B cell (primary cell): Measurements from ENCODE around the gene RDH12. TPM values are rescaled to one million over a fixed set of nuclear protein-coding genes. Genes with fewer than 3 reads are reported as not detected.

Experiments used
- ATAC-seq: fragments of 200-7000 bp; cut with Tn5 transposase; one replicate; pipeline ENCODE4 v1.10.0; 2021; ENCODE audit warnings: low read depth, mild to moderate bottlenecking, moderate number of reproducible peaks, moderate library complexity
- CTCF ChIA-PET: fragments of 350-600 bp; sonication (Branson Sonifier 250); formaldehyde crosslinking; loops from one replicate; lab custom pipeline; 2021; ENCODE audit warnings: antibody characterized with exemption, inconsistent platforms; lab: Charles Lee
- POLR2A ChIA-PET: fragments of 350-600 bp; sonication (Branson Sonifier 250); formaldehyde crosslinking; loops from one replicate; lab custom pipeline; 2021; ENCODE audit warnings: antibody characterized with exemption; lab: Charles Lee
- DNase-seq: peaks from one replicate; pipeline ENCODE4 v3.0.0; 2013
- H2AFZ ChIP-seq: 2 replicates; pipeline ENCODE4 v1.6.1; 2012; ENCODE audit warnings: mild to moderate bottlenecking, low read depth, low read length; ENCODE audit not compliant: insufficient read depth, poor library complexity, severe bottlenecking
- H3K27ac ChIP-seq, 2 donors: 1 replicate in 1 of 2; 2 replicates in 1 of 2; pipeline ENCODE4 v1.5.1; 2012 to 2013; ENCODE audit warnings: low read length in 2 of 2, mild to moderate bottlenecking in 2 of 2, moderate library complexity in 1 of 2
- H3K27me3 ChIP-seq, 4 experiments: fragments of 200-600 bp in 1 of 4; sonication (generic) in 1 of 4; replicated peaks in 1 of 4; 1 replicate in 2 of 4; 2 replicates in 2 of 4; pipeline versions ENCODE4 v1.6.1 to v1.7.0; 2013 to 2016; ENCODE audit warnings: low read length in 3 of 4, mild to moderate bottlenecking in 2 of 4, mixed read lengths in 1 of 4, moderate library complexity in 1 of 4; ENCODE audit not compliant: insufficient read depth in 4 of 4, control insufficient read depth in 3 of 4; ENCODE audit errors: control extremely low read depth in 1 of 4
- H3K36me3 ChIP-seq, 2 experiments: replicated peaks in 1 of 2; 1 replicate in 1 of 2; 2 replicates in 1 of 2; pipeline versions ENCODE4 v1.6.1 to v1.7.1; 2013; ENCODE audit warnings: low read length in 1 of 2; ENCODE audit not compliant: insufficient read depth in 2 of 2, control insufficient read depth in 1 of 2; ENCODE audit errors: control extremely low read depth in 1 of 2, extremely low read depth in 1 of 2
- H3K4me1 ChIP-seq, 2 donors: fragments of 200-600 bp in 1 of 2; sonication (generic) in 1 of 2; 1 replicate in 1 of 2; 2 replicates in 1 of 2; pipeline versions ENCODE4 v1.5.1 to v1.6.1; 2013 to 2017; ENCODE audit warnings: low read length in 2 of 2; ENCODE audit not compliant: control insufficient read depth in 2 of 2, insufficient read depth in 2 of 2
- H3K4me2 ChIP-seq: replicated peaks from 2 replicates; pipeline ENCODE3; 2012; ENCODE audit warnings: mild to moderate bottlenecking, low read depth, low read length; ENCODE audit not compliant: poor library complexity, severe bottlenecking
- H3K4me3 ChIP-seq, 5 experiments: fragments of 200-600 bp in 1 of 5; sonication (generic) in 1 of 5; 1 replicate in 3 of 5; 2 replicates in 2 of 5; pipeline versions ENCODE4 v1.5.1 to v1.7.0; 2011 to 2016; ENCODE audit warnings: low read length in 4 of 5, mild to moderate bottlenecking in 4 of 5, low read depth in 2 of 5, control low read depth in 1 of 5, moderate library complexity in 1 of 5; ENCODE audit not compliant: insufficient read depth in 1 of 5; ENCODE audit errors: control extremely low read depth in 1 of 5, extremely low read depth in 1 of 5
- H3K79me2 ChIP-seq: fragments of 200-600 bp; sonication (generic); one replicate; pipeline ENCODE4 v1.6.0; 2016; ENCODE audit warnings: low read length; ENCODE audit not compliant: control insufficient read depth, insufficient read depth
- H3K9ac ChIP-seq: fragments of 200-600 bp; sonication (generic); 2 replicates; pipeline ENCODE4 v1.6.1; 2017; ENCODE audit warnings: mild to moderate bottlenecking, low read length, moderate library complexity
- H3K9me3 ChIP-seq, 3 donors: one replicate each; pipeline versions ENCODE4 v1.6.1 to v1.7.1; 2013; ENCODE audit warnings: low read length in 2 of 3; ENCODE audit not compliant: control insufficient read depth in 2 of 3, insufficient read depth in 1 of 3; ENCODE audit errors: control extremely low read depth in 1 of 3
- H4K20me1 ChIP-seq: 2 replicates; pipeline ENCODE4 v1.6.0; 2012; ENCODE audit warnings: mild to moderate bottlenecking, low read length; ENCODE audit not compliant: insufficient read depth, control insufficient read depth, poor library complexity, severe bottlenecking
- H3K27ac Mint-ChIP-seq: one replicate; pipeline ENCODE4 v1.8.0; 2021; ENCODE audit warnings: mixed read lengths
- H3K27me3 Mint-ChIP-seq: one replicate; pipeline ENCODE4 v1.8.0; 2021; ENCODE audit warnings: mixed read lengths
- H3K4me1 Mint-ChIP-seq: one replicate; pipeline ENCODE4 v1.8.0; 2021; ENCODE audit warnings: mixed read lengths
- H3K4me3 Mint-ChIP-seq: one replicate; pipeline ENCODE4 v1.8.0; 2021; ENCODE audit warnings: mixed read lengths
- H3K9me3 Mint-ChIP-seq: one replicate; pipeline ENCODE4 v1.8.0; 2022; ENCODE audit warnings: mixed read lengths; ENCODE audit not compliant: insufficient read depth
- CTCF ChIP-seq: fragments of 200-600 bp; IDR thresholded peaks from one replicate; pipeline ENCODE4 v1.8.0; 2022; ENCODE audit warnings: antibody characterized with exemption, mild to moderate bottlenecking
- EZH2 ChIP-seq: IDR thresholded peaks from 2 replicates; pipeline ENCODE4 v1.6.1; 2012; ENCODE audit warnings: borderline replicate concordance, low read depth, mild to moderate bottlenecking, moderate library complexity, low read length; ENCODE audit not compliant: insufficient read depth, poor library complexity, severe bottlenecking
- WGBS: methylation state at CpG from one replicate; pipeline ENCODE4 v1.1.5; 2013; ENCODE audit warnings: missing lambda C conversion rate; ENCODE audit not compliant: insufficient coverage; 5-methylcytosine and 5-hydroxymethylcytosine counted together
- intact Hi-C: fragments of 100-400 bp; cut with micrococcal nuclease; formaldehyde crosslinking; loops from one replicate; pipeline ENCODE4 v1.10.0; 2022
- polyA plus RNA-seq: library from polyadenylated mRNA; depleted of rRNA; stranded (reverse); fragments of >200 nt; gene quantifications from 2 replicates; pipeline ENCODE4 v1.2.3, GENCODE V29; 2012
- total RNA-seq, 2 donors: library from RNA; stranded (reverse); fragments of 120-200 nt in 1 of 2; gene quantifications; 1 replicate in 1 of 2; 2 replicates in 1 of 2; pipeline versions ENCODE4 v1.2.3 to v1.2.4, GENCODE V29; 2013 to 2022

Gene RDH12
- total and polyA plus RNA-seq, 2 donors (not counting 1 experiment from before 2014, with no cell fraction given) = not detected

DNA sequence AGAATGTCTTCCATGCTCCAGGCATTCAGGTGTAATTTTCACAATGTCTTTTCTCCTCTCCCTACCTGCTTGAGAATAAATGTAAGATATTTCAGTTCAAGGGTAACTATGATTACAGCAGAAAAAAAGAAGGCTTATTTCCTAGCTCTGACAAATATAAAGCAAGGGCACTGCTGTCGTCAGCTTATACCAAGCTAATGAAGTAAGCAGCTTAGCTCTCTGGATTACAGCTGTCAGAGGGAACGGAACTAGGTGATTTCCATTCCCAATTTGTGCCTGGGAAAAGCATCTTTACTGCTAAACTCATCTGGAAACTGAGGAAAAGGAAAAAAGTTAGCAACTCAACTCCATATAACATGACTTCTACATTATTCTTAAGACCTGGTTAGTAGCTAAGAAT lies 58.2 kb downstream of the RDH12 start:
- Histone ChIP-seq H3K79me2 (no peaks in the 10 kb centered on the region), H3K27me3 (no peaks in the 10 kb centered on the region), H3K36me3 (peaks cover 8 to 61% of the 10 kb centered on the region in 2 experiments), H4K20me1 (no peaks in the 10 kb centered on the region), H2AFZ (no peak overlapping the region), H3K4me3 (no peak overlapping the region), H3K9ac (no peak overlapping the region), H3K4me2 (no peak overlapping the region), H3K4me1 (no peaks in the 10 kb centered on the region), H3K27ac (no peak overlapping the region), H3K9me3 (no peaks in the 10 kb centered on the region)
- Mint-ChIP-seq H3K9me3 (no peaks in the 10 kb centered on the region), H3K27me3 (no peaks in the 10 kb centered on the region), H3K27ac (no peak overlapping the region), H3K4me1 (no peaks in the 10 kb centered on the region), H3K4me3 (no peak overlapping the region)
- 92% methylated on average over 2 of the region's 2 CpGs for WGBS
- ChIA-PET POLR2A (interaction anchor here (1.1 kb wide), 1 partner anchor 69 kb away, joined by 3 read pairs; no protein-coding TSS in a partner anchor), CTCF (no interaction called here)
- DNase-seq = no peak
- intact Hi-C loops = no loop called here
- ATAC-seq = no peak
- no peak for TF ChIP-seq EZH2
- no peak for TF ChIP-seq CTCF

GRCh38 chr14:67762051-67762450 lies 60.4 kb downstream of the RDH12 start:
- CTCF ChIA-PET = no interaction called here
- no peak for TF ChIP-seq EZH2
- no peak for TF ChIP-seq CTCF
- no peaks in the 10 kb centered on the region for H3K9me3 ChIP-seq
- Mint-ChIP-seq H3K9me3 (no peaks in the 10 kb centered on the region), H3K4me3 (no peak overlapping the region), H3K27ac (no peak overlapping the region), H3K4me1 (peaks cover 12% of the 10 kb centered on the region), H3K27me3 (no peaks in the 10 kb centered on the region)
- no peaks in the 10 kb centered on the region for H4K20me1 ChIP-seq
- DNase-seq = no peak
- no peak overlapping the region for H3K9ac ChIP-seq
- no peak overlapping the region for H3K4me3 ChIP-seq
- peaks cover 9 to 11% of the 10 kb centered on the region in 2 donors for H3K4me1 ChIP-seq
- intact Hi-C loops = no loop called here
- no peak overlapping the region for H2AFZ ChIP-seq
- H3K27ac ChIP-seq = no peak overlapping the region
- H3K27me3 ChIP-seq = no peaks in the 10 kb centered on the region
- POLR2A ChIA-PET = no interaction called here
- peaks cover 8 to 70% of the 10 kb centered on the region in 2 experiments for H3K36me3 ChIP-seq
- no peaks in the 10 kb centered on the region for H3K79me2 ChIP-seq
- no peak for ATAC-seq
- H3K4me2 ChIP-seq = no peak overlapping the region
- 78% methylated on average over 3 of the region's 5 CpGs for WGBS
